H1 (cell line): Measurements from ENCODE around the gene ZIC5.

Source experiments
- CBX5 ChIP-seq: fragments of 300-800, 300-1000 bp; sonication (generic); IDR thresholded peaks from 2 replicates; pipeline ENCODE4 v1.7.1; 2016; ENCODE audit warnings: antibody characterized with exemption, low read length, low read depth
- CTCF ChIP-seq, 3 experiments: IDR thresholded peaks; 1 replicate in 2 of 3; 2 replicates in 1 of 3; pipeline versions ENCODE4 v1.5.1 to v1.6.1; 2011; ENCODE audit warnings: low read length in 3 of 3, mild to moderate bottlenecking in 3 of 3, inconsistent platforms in 2 of 3, low read depth in 1 of 3, moderate library complexity in 1 of 3; ENCODE audit not compliant: insufficient read depth in 1 of 3; ENCODE audit errors: control extremely low read depth in 1 of 3
- EP300 ChIP-seq, 2 experiments: IDR thresholded peaks; 1 replicate in 1 of 2; 2 replicates in 1 of 2; pipeline ENCODE4 v1.6.1; 2011 to 2012; ENCODE audit warnings: low read depth in 2 of 2, low read length in 2 of 2, mild to moderate bottlenecking in 2 of 2, borderline replicate concordance in 1 of 2, inconsistent platforms in 1 of 2, moderate library complexity in 1 of 2
- MAFK ChIP-seq: IDR thresholded peaks from 2 replicates; pipeline ENCODE4 v1.6.1; 2012; ENCODE audit warnings: low read depth, mild to moderate bottlenecking, improper control_type of control experiment, low read length
- POLR2A ChIP-seq, 2 experiments: IDR thresholded peaks; 1 replicate in 1 of 2; 2 replicates in 1 of 2; pipeline ENCODE4 v1.6.1; 2011; ENCODE audit warnings: low read depth in 2 of 2, low read length in 2 of 2, mild to moderate bottlenecking in 2 of 2; ENCODE audit errors: control extremely low read depth in 1 of 2
- POLR2AphosphoS5 ChIP-seq: IDR thresholded peaks from 2 replicates; pipeline ENCODE4 v1.6.1; 2011; ENCODE audit warnings: low read depth, low read length
- SP1 ChIP-seq: IDR thresholded peaks from 2 replicates; pipeline ENCODE4 v1.6.1; 2011; ENCODE audit warnings: low read depth, low read length
- YY1 ChIP-seq: IDR thresholded peaks from 2 replicates; pipeline ENCODE4 v1.6.1; 2011; ENCODE audit warnings: low read depth, mild to moderate bottlenecking, low read length

- TF ChIP-seq MAFK (no peak), YY1 (no peak), CTCF (IDR thresholded peaks at IDR 0.05; ENCODE audit: control extremely low read depth in 1 of 3, insufficient read depth in 1 of 3, low read depth in 1 of 3, low read length in 3 of 3) (no peak), SP1 (no peak), POLR2A (IDR thresholded peaks at IDR 0.05; ENCODE audit: control extremely low read depth in 1 of 2, low read depth in 2 of 2, low read length in 2 of 2) (no peak), CBX5 (no peak), POLR2AphosphoS5 (no peak), EP300 (IDR thresholded peaks at IDR 0.05; ENCODE audit: borderline replicate concordance in 1 of 2, low read depth in 2 of 2, low read length in 2 of 2) (no peak)
These were observed 48.3 kb upstream of the ZIC5 start for GRCh38 chr13:100019780-100020356.
